IgD-negative memory B cell (primary cell): ENCODE measurements around the gene NME4. TPM values are rescaled to one million over a fixed set of nuclear protein-coding genes. Genes with fewer than 3 reads are reported as not detected.

Experiments
- H3K27ac Mint-ChIP-seq, 3 donors: one replicate each; pipeline ENCODE4 v1.8.0; 2020 to 2022; ENCODE audit warnings: mild to moderate bottlenecking in 3 of 3, mixed read lengths in 3 of 3, moderate library complexity in 1 of 3
- H3K27me3 Mint-ChIP-seq: one replicate; pipeline ENCODE4 v1.8.0; 2021; ENCODE audit warnings: mixed read lengths
- H3K36me3 Mint-ChIP-seq: one replicate; pipeline ENCODE4 v1.8.0; 2020; ENCODE audit warnings: mild to moderate bottlenecking, mixed read lengths
- H3K4me1 Mint-ChIP-seq, 3 donors: one replicate each; pipeline ENCODE4 v1.8.0; 2020 to 2022; ENCODE audit warnings: mixed read lengths in 3 of 3, mild to moderate bottlenecking in 1 of 3
- H3K4me3 Mint-ChIP-seq, 4 donors: one replicate each; pipeline ENCODE4 v1.8.0; 2020 to 2022; ENCODE audit warnings: mild to moderate bottlenecking in 4 of 4, mixed read lengths in 4 of 4, moderate library complexity in 3 of 4
- H3K9me3 Mint-ChIP-seq, 3 donors: one replicate each; pipeline ENCODE4 v1.8.0; 2020 to 2021; ENCODE audit warnings: mixed read lengths in 3 of 3, mild to moderate bottlenecking in 1 of 3
- polyA plus RNA-seq: library from polyadenylated mRNA; unstranded; fragments of 300-500 nt; fragmentation: Illumina TruSeq; gene quantifications from one replicate; pipeline ENCODE4 v1.2.3, GENCODE V29; 2021

NME4 gene
- polyA plus RNA-seq, 1 donor from 2014 or later: 106 TPM

DNA sequence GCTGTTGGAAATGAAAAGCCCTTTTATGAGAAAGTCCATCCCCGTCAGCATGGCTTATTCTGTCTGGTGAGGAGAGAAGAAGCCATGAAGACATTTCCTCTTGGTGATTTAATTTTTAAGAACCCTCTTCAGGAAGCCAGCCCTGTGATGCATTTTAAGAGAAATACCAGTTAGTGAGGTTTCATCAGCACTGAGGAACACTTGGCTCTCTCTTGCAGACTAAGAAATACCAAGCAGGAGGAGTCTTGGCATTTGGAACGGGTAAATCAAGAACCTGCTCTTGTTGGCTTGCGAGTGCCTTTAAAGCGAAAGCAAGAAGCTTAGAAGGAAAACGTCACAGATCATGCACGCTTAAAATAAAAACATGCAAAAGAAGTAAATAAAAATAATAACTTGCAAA lies 46.0 kb downstream of the NME4 start:
- Mint-ChIP-seq H3K27me3 (no peaks in the 10 kb centered on the region), H3K4me1 (peaks cover 10 to 12% (median 11%) of the 10 kb centered on the region in 3 donors), H3K4me3 (peak overlapping the region; percentile 55 to 89 (median 70)), H3K9me3 (no peaks in the 10 kb centered on the region), H3K36me3 (peaks cover 5% of the 10 kb centered on the region), H3K27ac (no peak overlapping the region)

GRCh38 chr16:444027-444426 lies 47.0 kb downstream of the NME4 start:
- Mint-ChIP-seq H3K4me1 (peaks cover 10 to 12% (median 11%) of the 10 kb centered on the region in 3 donors), H3K27me3 (no peaks in the 10 kb centered on the region), H3K36me3 (peaks cover 5% of the 10 kb centered on the region), H3K4me3 (peak overlapping the region in 1 of 4 donors; percentile 83), H3K27ac (no peak overlapping the region), H3K9me3 (no peaks in the 10 kb centered on the region)

DNA sequence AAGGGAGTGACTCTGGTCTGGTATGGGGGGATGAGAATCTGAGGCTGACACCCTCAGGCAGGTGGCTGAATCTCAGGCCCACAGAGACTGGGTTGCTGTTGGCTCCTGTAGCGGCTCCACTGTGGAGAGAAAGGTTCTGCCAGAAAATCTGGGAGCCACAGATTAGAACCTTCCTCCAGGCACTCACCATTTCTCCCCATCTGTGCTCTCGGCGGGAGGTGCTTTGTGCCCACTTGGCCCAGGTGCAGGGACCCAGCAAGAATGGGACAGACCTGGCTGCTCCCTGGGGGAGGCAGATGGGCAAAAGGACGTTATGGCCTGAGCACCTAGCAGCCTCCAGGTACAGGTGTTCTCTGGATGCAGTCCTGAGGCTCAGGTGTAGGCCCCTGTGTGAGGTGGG lies 48.6 kb downstream of the NME4 start:
- H3K36me3 Mint-ChIP-seq: peaks cover 2% of the 10 kb centered on the region
- no peak overlapping the region for H3K27ac Mint-ChIP-seq
- no peaks in the 10 kb centered on the region for H3K27me3 Mint-ChIP-seq
- no peaks in the 10 kb centered on the region for H3K9me3 Mint-ChIP-seq
- no peak overlapping the region for H3K4me3 Mint-ChIP-seq
- H3K4me1 Mint-ChIP-seq: peaks cover 10 to 15% (median 13%) of the 10 kb centered on the region in 3 donors

Other genes starting within 250 kb of the NME4 start
- not detected for gene HBZ, start 244.6 kb upstream of the NME4 start, polyA plus RNA-seq
- not detected for gene HBM, start 231.2 kb upstream of the NME4 start, polyA plus RNA-seq
- 88.3 TPM for gene HBA2, start 224.3 kb upstream of the NME4 start, polyA plus RNA-seq
- gene HBA1, start 220.5 kb upstream of the NME4 start, polyA plus RNA-seq: 12.1 TPM
- gene HBQ1, start 216.7 kb upstream of the NME4 start, polyA plus RNA-seq: not detected
- gene LUC7L, start 167.8 kb upstream of the NME4 start, polyA plus RNA-seq: 17.6 TPM
- 31.5 TPM for gene FAM234A, start 162.4 kb upstream of the NME4 start, polyA plus RNA-seq
- gene RGS11, start 121.3 kb upstream of the NME4 start, polyA plus RNA-seq: not detected
- gene ARHGDIG, start 116.6 kb upstream of the NME4 start, polyA plus RNA-seq: not detected
- gene PDIA2, start 114.0 kb upstream of the NME4 start, polyA plus RNA-seq: not detected
- 1.6 TPM for gene AXIN1, start 44.5 kb upstream of the NME4 start, polyA plus RNA-seq
- 69.8 TPM for gene MRPL28, start 26.7 kb upstream of the NME4 start, polyA plus RNA-seq
- gene PGAP6, start 15.2 kb upstream of the NME4 start, polyA plus RNA-seq: 7.3 TPM
- 7.2 TPM for gene DECR2, start 4.7 kb downstream of the NME4 start, polyA plus RNA-seq
- 1.9 TPM for gene RAB11FIP3, start 28.4 kb downstream of the NME4 start, polyA plus RNA-seq
- gene CAPN15, start 130.5 kb downstream of the NME4 start, polyA plus RNA-seq: 9.1 TPM
- not detected for gene PRR35, start 163.2 kb downstream of the NME4 start, polyA plus RNA-seq
- 4.5 TPM for gene NHLRC4, start 169.8 kb downstream of the NME4 start, polyA plus RNA-seq
- gene PIGQ, start 172.8 kb downstream of the NME4 start, polyA plus RNA-seq: 18.9 TPM
- gene RAB40C, start 192.9 kb downstream of the NME4 start, polyA plus RNA-seq: 14.7 TPM
- not detected for gene WFIKKN1, start 233.8 kb downstream of the NME4 start, polyA plus RNA-seq
- gene METTL26, start 239.1 kb downstream of the NME4 start, polyA plus RNA-seq: 81.0 TPM
- gene MCRIP2, start 244.6 kb downstream of the NME4 start, polyA plus RNA-seq: 52.8 TPM